CD4-positive, alpha-beta T cell (primary cell): ENCODE results near the gene MAPKAP1. TPM values are rescaled to one million over a fixed set of nuclear protein-coding genes. Genes with fewer than 3 reads are reported as not detected.

Experiments
- ATAC-seq: fragments of 200-7000 bp; cut with Tn5 transposase; one replicate; pipeline ENCODE4 v1.10.0; 2022; ENCODE audit warnings: mild to moderate bottlenecking; ENCODE audit not compliant: poor library complexity
- CTCF ChIA-PET: fragments of 350-600 bp; sonication (Branson Sonifier 250); formaldehyde crosslinking; loops from one replicate; lab custom pipeline; 2021; ENCODE audit warnings: antibody characterized with exemption, inconsistent platforms; lab: Charles Lee
- POLR2A ChIA-PET: fragments of 350-600 bp; sonication (Branson Sonifier 250); formaldehyde crosslinking; loops from one replicate; lab custom pipeline; 2021; ENCODE audit warnings: antibody characterized with exemption, inconsistent platforms; lab: Charles Lee
- DNase-seq, 14 experiments: peaks; one replicate each; pipeline ENCODE4 v3.0.0-alpha.2; 2013 to 2020; ENCODE audit warnings: mixed read lengths in 2 of 14
- H3K27ac ChIP-seq, 2 donors: one replicate each; pipeline versions ENCODE4 v1.5.1 to v1.7.0; 2013; ENCODE audit warnings: low read length in 2 of 2, low read depth in 1 of 2, mild to moderate bottlenecking in 1 of 2
- H3K27me3 ChIP-seq, 2 experiments: 1 replicate in 1 of 2; 2 replicates in 1 of 2; pipeline versions ENCODE4 v1.6.1 to v1.7.0; 2013; ENCODE audit warnings: low read length in 2 of 2, control low read depth in 1 of 2, mild to moderate bottlenecking in 1 of 2, moderate library complexity in 1 of 2; ENCODE audit not compliant: insufficient read depth in 2 of 2, control insufficient read depth in 1 of 2
- H3K36me3 ChIP-seq: one replicate; pipeline ENCODE4 v1.6.1; 2013; ENCODE audit warnings: low read length, control low read depth; ENCODE audit not compliant: insufficient read depth
- H3K4me1 ChIP-seq: one replicate; pipeline ENCODE4 v1.6.1; 2013; ENCODE audit warnings: low read length, control low read depth; ENCODE audit not compliant: insufficient read depth
- H3K4me3 ChIP-seq: one replicate; pipeline ENCODE4 v1.5.1; 2013; ENCODE audit warnings: mild to moderate bottlenecking, low read length, moderate library complexity
- H3K9me3 ChIP-seq, 2 experiments: 1 replicate in 1 of 2; 2 replicates in 1 of 2; pipeline versions ENCODE4 v1.6.1 to v1.7.0; 2013; ENCODE audit warnings: low read length in 2 of 2, mild to moderate bottlenecking in 2 of 2, control low read depth in 1 of 2, moderate library complexity in 1 of 2; ENCODE audit not compliant: control insufficient read depth in 1 of 2, insufficient read depth in 1 of 2
- H3K27ac Mint-ChIP-seq: one replicate; pipeline ENCODE4 v1.8.0; 2020; ENCODE audit warnings: mixed read lengths
- H3K27me3 Mint-ChIP-seq: one replicate; pipeline ENCODE4 v1.8.0; 2021; ENCODE audit warnings: mixed read lengths
- H3K36me3 Mint-ChIP-seq: one replicate; pipeline ENCODE4 v1.8.0; 2021; ENCODE audit warnings: low read depth, mixed read lengths
- H3K4me1 Mint-ChIP-seq: one replicate; pipeline ENCODE4 v1.8.0; 2021; ENCODE audit warnings: low read depth, mixed read lengths
- H3K4me3 Mint-ChIP-seq: one replicate; pipeline ENCODE4 v1.8.0; 2020; ENCODE audit warnings: mild to moderate bottlenecking, mixed read lengths
- H3K9me3 Mint-ChIP-seq: one replicate; pipeline ENCODE4 v1.8.0; 2020; ENCODE audit warnings: mixed read lengths
- CTCF ChIP-seq: fragments of 200-600 bp; IDR thresholded peaks from one replicate; pipeline ENCODE4 v1.8.0; 2022; ENCODE audit warnings: antibody characterized with exemption, mild to moderate bottlenecking
- intact Hi-C, 2 experiments: fragments of 100-400 bp; cut with DNase I in 1 of 2; cut with micrococcal nuclease in 1 of 2; formaldehyde crosslinking; loops; one replicate each; pipeline versions ENCODE4 v1.15.1 to v1.9.0; 2023 to 2025; cut with DNase I, micrococcal nuclease
- total RNA-seq, 174 experiments: library from RNA in 2 of 174; stranded (reverse) in 2 of 174; gene quantifications; one replicate each; pipeline ENCODE4 v1.2.3 and lab custom pipeline; 2021 to 2026

MAPKAP1 gene
- total RNA-seq, 2 experiments from 2014 or later: 40.3 to 44.9 TPM

- ChIA-PET POLR2A (no interaction called here), CTCF (interaction anchor here (1.4 kb wide), 1 partner anchor 8 kb away, joined by 3 read pairs; no protein-coding TSS in a partner anchor)
- Histone ChIP-seq H3K4me3 (no peak overlapping the region), H3K4me1 (no peaks in the 10 kb centered on the region), H3K9me3 (peaks cover 8 to 11% of the 10 kb centered on the region in 2 experiments), H3K27ac (no peak overlapping the region), H3K27me3 (no peaks in the 10 kb centered on the region), H3K36me3 (peaks cover 15% of the 10 kb centered on the region)
- TF ChIP-seq CTCF: no peak
- no peaks in the 10 kb centered on the region for H3K27me3 Mint-ChIP-seq
- H3K27ac Mint-ChIP-seq: no peak overlapping the region
- intact Hi-C loops: no loop called here
- H3K9me3 Mint-ChIP-seq: peaks cover 2% of the 10 kb centered on the region
- H3K36me3 Mint-ChIP-seq: peaks cover 41% of the 10 kb centered on the region
- ATAC-seq (no peak), DNase-seq (no peak)
- H3K4me1 Mint-ChIP-seq: no peaks in the 10 kb centered on the region
- no peak overlapping the region for H3K4me3 Mint-ChIP-seq
Observed at GRCh38 chr9:125455132-125455531, 251.9 kb downstream of the MAPKAP1 start.

- Histone ChIP-seq H3K27me3 (no peaks in the 10 kb centered on the region), H3K4me3 (no peak overlapping the region), H3K9me3 (no peaks in the 10 kb centered on the region), H3K4me1 (no peaks in the 10 kb centered on the region), H3K27ac (no peak overlapping the region), H3K36me3 (peaks cover 21% of the 10 kb centered on the region)
- no peak overlapping the region for H3K27ac Mint-ChIP-seq
- ATAC-seq (no peak), DNase-seq (no peak)
- H3K27me3 Mint-ChIP-seq: no peaks in the 10 kb centered on the region
- H3K4me1 Mint-ChIP-seq: no peaks in the 10 kb centered on the region
- CTCF ChIA-PET: interaction anchor here (1.0 kb wide), 1 partner anchor 10 kb away, joined by 3 read pairs; no protein-coding TSS in a partner anchor
- intact Hi-C loops: no loop called here
- H3K4me3 Mint-ChIP-seq: no peak overlapping the region
- POLR2A ChIA-PET: no interaction called here
- peaks cover 44% of the 10 kb centered on the region for H3K36me3 Mint-ChIP-seq
- no peak for TF ChIP-seq CTCF
- H3K9me3 Mint-ChIP-seq: no peaks in the 10 kb centered on the region
Observed at GRCh38 chr9:125447202-125447802, 259.7 kb downstream of the MAPKAP1 start.

- H3K4me3 ChIP-seq: no peak overlapping the region
- no peak for TF ChIP-seq CTCF
- Mint-ChIP-seq H3K4me1 (no peaks in the 10 kb centered on the region), H3K4me3 (no peak overlapping the region), H3K27ac (no peak overlapping the region), H3K9me3 (no peaks in the 10 kb centered on the region), H3K27me3 (no peaks in the 10 kb centered on the region), H3K36me3 (peaks cover 47% of the 10 kb centered on the region)
- H3K27me3 ChIP-seq: no peaks in the 10 kb centered on the region
- ChIA-PET POLR2A (no interaction called here), CTCF (interaction anchor here (1.0 kb wide), 1 partner anchor 11 kb away, joined by 3 read pairs; no protein-coding TSS in a partner anchor)
- H3K9me3 ChIP-seq: no peaks in the 10 kb centered on the region
- intact Hi-C loops: no loop called here
- no peaks in the 10 kb centered on the region for H3K4me1 ChIP-seq
- H3K27ac ChIP-seq: no peak overlapping the region
- ATAC-seq: no peak
- DNase-seq: no peak
- peaks cover 23% of the 10 kb centered on the region for H3K36me3 ChIP-seq
Observed at GRCh38 chr9:125446561-125447094, 260.4 kb downstream of the MAPKAP1 start.
